GM12865 (cell line): ENCODE measurements around the gene ADCY2.
"Not testable (repeated sequence)": the region's sequence is repeated elsewhere in the genome, so short reads cannot be mapped to it uniquely, and the experiment has no call there.

Experiments used
- DNase-seq: peaks from one replicate; pipeline ENCODE4 v3.0.0; 2010; ENCODE audit warnings: low read depth
- H3K4me3 ChIP-seq: 2 replicates; pipeline ENCODE4 v1.5.1; 2011; ENCODE audit warnings: mild to moderate bottlenecking, low read depth, low read length, control low read depth
- TF ChIP-seq, protein P1 (sequence below): IDR thresholded peaks from 2 replicates; pipeline ENCODE4 v1.5.1; 2011; ENCODE audit warnings: low read length, control low read depth, low read depth, inconsistent platforms; ENCODE audit not compliant: insufficient read depth; ENCODE audit errors: missing control alignments

ADCY2 gene

DNA sequence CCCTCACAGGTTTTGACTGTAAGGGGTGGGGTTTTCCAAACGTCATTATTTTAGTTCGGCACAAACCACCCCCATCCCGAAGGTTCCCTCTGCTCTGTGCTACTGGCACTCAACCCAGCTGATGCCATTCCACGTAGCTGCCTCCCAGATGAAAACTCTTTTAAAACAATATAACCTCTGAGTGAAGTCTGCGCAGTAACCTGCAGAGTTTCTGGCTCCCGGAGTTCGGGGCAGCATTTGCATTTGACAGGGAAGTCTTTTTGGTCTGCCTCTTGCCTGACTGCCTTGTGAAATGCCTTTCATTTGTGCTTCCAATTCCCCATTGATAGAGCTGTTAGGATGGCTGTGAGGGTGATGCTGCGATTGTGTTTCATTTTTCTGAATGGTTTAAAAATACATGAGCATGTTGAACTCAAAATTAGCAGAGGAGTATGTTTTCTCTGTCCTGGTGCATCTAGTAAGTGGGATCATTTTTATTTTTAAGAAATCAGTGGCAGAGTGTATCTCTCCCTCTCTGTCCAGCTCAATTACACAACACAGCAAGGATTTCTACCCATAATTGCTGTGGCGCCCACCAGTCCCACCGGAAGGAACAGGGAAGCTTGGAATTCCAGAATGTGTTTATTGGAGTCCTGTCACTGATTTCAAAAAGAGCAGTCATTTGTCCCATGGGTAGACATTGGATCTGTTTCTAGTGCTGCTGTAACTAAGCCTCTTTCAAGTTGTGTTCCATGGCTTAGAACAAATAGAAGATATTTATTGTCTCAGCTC is 24.8 kb downstream of the ADCY2 start:
- no peak for DNase-seq

GRCh38 chr5:7422316-7423106 is 26.6 kb downstream of the ADCY2 start:
- TF ChIP-seq, protein P1, sequence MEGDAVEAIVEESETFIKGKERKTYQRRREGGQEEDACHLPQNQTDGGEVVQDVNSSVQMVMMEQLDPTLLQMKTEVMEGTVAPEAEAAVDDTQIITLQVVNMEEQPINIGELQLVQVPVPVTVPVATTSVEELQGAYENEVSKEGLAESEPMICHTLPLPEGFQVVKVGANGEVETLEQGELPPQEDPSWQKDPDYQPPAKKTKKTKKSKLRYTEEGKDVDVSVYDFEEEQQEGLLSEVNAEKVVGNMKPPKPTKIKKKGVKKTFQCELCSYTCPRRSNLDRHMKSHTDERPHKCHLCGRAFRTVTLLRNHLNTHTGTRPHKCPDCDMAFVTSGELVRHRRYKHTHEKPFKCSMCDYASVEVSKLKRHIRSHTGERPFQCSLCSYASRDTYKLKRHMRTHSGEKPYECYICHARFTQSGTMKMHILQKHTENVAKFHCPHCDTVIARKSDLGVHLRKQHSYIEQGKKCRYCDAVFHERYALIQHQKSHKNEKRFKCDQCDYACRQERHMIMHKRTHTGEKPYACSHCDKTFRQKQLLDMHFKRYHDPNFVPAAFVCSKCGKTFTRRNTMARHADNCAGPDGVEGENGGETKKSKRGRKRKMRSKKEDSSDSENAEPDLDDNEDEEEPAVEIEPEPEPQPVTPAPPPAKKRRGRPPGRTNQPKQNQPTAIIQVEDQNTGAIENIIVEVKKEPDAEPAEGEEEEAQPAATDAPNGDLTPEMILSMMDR, result no peak
- H3K4me3 ChIP-seq, result no peak overlapping the region
- no peak for DNase-seq

More for the DNA sequence above, 24.8 kb downstream of the ADCY2 start:
- TF ChIP-seq, protein P1, result no peak
- no peak overlapping the region for H3K4me3 ChIP-seq

- H3K4me3 ChIP-seq, result not testable (repeated sequence)
Measured at GRCh38 chr5:7423231-7423630, 27.3 kb downstream of the ADCY2 start.

GRCh38 chr5:7425830-7426229 is 29.9 kb downstream of the ADCY2 start:
- TF ChIP-seq, protein P1, result no peak
- H3K4me3 ChIP-seq, result no peak overlapping the region
- DNase-seq, result no peak

More at GRCh38 chr5:7423231-7423630, 27.3 kb downstream of the ADCY2 start:
- DNase-seq, result not testable (repeated sequence)

- no peak overlapping the region for H3K4me3 ChIP-seq
- TF ChIP-seq, protein P1, result no peak
- no peak for DNase-seq
Measured at GRCh38 chr5:7426284-7426683, 30.3 kb downstream of the ADCY2 start.

GRCh38 chr5:7434914-7435313 is 39.0 kb downstream of the ADCY2 start:
- DNase-seq, result no peak
- TF ChIP-seq, protein P1, result no peak

DNA sequence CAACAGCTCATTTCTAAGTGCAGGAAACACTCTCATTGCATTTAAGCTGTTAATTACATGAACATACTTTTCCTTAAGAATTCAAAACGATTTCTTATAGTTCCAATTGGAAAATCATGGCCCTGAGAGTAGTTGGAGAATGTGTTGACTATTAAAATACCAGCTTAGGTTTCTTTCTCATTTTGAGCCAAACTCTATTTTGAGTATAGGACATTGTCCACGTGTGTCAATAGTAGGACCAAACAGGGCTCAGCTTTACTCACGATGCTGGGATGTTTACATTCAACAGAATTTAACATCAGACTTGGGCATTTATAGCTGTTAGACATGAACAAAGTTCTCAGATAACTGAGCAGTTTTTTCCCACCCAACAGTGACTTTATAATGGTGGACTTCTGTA is 39.6 kb downstream of the ADCY2 start:
- TF ChIP-seq, protein P1, result no peak
- no peak overlapping the region for H3K4me3 ChIP-seq
- no peak for DNase-seq

More at GRCh38 chr5:7434914-7435313, 39.0 kb downstream of the ADCY2 start:
- no peak overlapping the region for H3K4me3 ChIP-seq
